HG03175 (cell line): ENCODE results near the gene MLC1.

ENCODE experiments used
- ATAC-seq: cut with Tn5 transposase; IDR thresholded peaks from one replicate; pipeline ENCODE4 v1.9.1; 2021; ENCODE audit warnings: mild to moderate bottlenecking, moderate library complexity; ENCODE audit not compliant: unreplicated experiment

Gene MLC1

GRCh38 chr22:50078246-50078645, 7.0 kb downstream of the MLC1 start:
- no peak for ATAC-seq

DNA sequence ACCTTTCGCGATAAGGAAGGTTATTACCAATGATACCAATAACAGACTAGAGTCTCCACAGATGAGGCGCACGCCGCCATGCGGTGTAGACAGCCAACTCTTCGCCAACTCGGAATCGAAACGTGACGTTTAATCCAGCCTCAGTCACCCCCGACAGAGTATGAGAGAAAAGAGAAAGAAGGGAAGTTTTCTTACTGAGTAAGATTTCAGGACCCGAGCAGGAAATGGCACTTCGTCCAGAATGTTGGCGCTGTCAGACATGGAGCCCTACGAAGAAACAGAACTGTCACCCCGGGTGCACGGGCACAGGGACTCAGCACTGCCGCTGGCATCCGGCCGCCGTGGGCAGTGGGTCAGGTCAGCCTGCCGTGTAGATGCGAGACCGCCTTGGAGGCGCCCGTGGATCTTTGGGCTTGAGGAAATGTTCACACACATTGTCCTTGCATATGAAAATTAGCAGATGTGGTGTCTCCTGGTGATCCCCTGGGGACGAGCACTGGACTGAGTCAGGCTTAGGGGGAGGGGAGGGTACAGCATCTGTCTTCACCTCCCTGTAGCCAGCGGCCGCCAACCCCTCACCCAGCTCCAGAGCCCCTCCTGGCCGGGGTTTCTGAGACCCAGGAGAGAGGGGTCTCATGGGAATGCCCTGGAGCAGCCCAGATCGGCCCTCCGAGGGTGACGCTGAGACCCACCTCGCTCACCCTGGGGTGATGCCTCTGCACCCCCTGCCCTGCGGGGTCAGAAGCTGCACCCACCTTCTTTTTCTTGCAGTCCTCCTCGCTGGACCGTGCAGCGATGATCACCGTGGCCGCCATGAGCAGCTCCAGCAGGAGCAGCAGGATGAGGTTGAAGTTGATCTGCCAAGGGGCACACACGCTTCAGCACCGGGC, 8.3 kb downstream of the MLC1 start:
- no peak for ATAC-seq

DNA sequence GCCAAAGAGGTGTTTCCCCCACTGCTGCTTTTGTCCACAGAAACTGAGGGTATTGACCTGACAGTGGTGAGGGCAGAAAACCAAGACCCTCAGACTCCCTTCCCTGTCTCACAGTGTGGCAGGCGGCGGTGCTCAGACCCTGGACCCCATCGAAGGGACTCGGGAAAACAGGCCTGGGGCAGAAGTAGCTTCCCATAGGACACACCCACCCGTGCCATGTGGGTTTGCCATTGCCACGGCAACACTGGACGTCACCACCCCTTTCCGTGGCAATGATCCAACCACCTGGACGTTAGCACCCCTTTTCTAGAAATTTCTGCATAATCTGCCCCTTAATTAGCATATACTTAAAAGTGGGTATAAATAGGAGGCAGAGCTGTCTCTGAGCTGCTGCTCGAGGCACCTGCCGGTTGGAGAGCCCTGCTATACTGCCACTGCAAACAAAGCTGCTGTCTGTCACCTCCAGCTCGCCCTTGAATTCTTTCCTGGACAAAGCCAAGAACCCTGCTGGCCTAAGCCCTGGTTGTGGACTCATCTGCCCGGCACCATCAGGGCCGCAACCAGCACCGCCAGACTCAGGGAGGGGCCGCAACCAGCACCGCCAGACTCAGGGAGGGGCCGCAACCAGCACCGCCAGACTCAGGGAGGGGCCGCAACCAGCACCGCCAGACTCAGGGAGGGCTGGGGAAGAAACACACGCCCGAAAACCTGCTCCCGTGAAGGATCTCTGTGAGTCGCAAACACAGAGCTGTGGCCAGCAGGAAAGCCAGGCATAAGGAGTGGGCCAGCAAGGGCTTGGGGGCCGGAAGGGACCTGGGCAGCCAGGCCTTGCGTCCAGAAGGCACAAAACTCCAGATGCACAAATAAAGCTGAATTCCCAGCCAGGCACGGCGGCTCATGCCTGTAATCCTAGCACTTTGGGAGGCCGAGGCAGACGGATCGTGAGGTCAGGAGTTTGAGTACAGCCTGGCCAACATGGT, 10.4 kb downstream of the MLC1 start:
- no peak for ATAC-seq

DNA sequence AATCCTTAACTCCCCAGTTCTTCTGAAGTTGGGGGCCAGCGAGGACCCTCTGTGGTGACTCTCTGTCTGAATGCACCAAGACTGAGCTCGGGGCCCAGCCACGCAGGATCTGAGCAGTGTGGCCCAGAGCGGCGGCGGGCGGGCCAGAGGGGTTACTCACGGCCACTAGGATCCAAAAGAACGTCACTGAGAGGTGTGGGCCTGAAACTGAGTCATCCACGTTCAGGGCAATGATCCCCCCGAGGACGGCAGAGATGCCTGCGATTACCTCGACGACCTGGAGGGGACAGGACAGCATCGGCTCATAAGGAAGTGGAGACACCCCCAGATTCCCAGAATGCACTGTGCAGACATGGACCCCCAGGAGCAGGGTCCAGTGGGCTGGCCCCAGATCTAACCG, 11.2 kb downstream of the MLC1 start:
- no peak for ATAC-seq

GRCh38 chr22:50072714-50073538, 12.3 kb downstream of the MLC1 start:
- ATAC-seq: no peak

DNA sequence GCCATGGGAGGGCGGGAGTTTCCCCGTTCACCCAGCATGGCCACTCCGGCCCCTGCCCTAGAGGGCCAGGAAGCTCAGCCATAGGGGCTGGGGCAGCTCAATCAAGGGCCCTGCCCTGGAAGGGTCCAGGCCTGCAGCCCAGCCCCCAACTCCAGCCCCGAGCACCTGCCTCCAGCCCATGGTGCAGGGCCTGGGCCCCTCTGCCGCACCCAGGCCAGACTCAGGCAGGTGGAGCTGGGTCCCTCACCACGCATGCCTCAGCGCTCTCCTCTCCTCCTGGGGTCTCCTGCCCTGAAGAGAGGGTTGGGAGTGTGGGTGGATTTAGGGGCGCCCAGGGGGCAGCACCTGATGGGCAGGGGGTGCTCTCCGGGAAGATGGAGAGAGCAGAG, 13.1 kb downstream of the MLC1 start:
- no peak for ATAC-seq

DNA sequence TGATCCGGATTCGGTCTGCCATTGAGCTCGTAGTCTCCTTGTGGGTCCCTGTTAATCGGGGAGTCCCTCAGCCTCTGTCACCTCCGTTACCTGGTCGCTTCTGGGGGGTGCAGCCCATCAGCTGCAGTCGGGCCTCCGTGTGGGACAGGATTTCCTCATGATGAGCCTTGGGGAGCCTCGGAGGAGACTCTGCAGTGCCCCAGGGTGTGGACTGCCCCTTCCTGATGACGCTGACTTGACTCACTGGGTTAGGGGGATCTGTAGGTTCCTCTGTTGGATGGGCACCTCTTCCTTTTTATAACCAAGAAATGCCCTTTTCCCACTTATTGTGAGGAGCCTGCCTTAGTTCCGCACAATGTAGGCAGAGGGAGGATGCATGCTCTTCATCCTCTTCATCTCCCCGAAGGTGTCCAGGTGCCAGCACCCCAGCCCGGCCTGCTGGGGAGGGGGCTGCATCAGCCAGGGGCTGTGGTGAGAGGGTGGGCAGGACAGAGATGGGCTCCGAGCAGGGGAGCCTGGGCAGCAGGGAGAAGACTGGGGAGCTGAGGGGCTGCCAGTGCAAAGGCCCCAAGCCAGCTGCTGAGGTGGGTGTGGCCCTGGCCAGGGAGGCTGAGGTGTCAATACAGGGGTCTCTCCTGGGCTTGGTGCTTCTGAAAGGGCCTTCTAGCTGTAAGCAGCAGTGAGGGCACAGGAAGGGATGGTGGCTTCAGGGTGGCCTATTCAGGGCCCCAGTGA, 13.6 kb downstream of the MLC1 start:
- ATAC-seq: no peak

- ATAC-seq: no peak
Measured at GRCh38 chr22:50070366-50070765, 14.9 kb downstream of the MLC1 start.

DNA sequence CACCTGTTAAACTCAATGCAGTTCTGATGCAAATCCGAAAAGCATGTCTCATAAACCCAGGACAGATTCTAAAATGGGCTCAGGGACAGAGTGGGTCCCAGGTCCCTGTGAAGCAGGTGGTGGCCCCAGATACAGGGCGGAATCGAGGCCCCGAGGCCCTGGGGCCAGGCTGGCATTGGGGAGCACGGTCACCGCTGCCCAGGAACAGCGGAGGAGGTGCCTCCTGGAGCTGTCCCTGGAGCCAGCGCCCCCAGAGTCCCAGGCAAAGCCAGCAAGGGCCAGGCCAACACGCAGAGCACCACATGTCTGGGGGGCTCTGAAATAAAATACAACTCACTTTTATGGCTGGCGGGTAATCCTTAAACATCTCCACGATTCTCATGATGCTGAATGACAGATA, 17.1 kb downstream of the MLC1 start:
- no peak for ATAC-seq

GRCh38 chr22:50067244-50067643, 18.0 kb downstream of the MLC1 start:
- no peak for ATAC-seq

GRCh38 chr22:50064453-50064852, 20.8 kb downstream of the MLC1 start:
- ATAC-seq: no peak

- no peak for ATAC-seq
Measured at GRCh38 chr22:50063589-50064393, 21.4 kb downstream of the MLC1 start.

- no peak for ATAC-seq
Measured at GRCh38 chr22:50062509-50063135, 22.6 kb downstream of the MLC1 start.

- ATAC-seq: no peak
Measured at GRCh38 chr22:50061824-50062355, 23.3 kb downstream of the MLC1 start.

- no peak for ATAC-seq
Measured at GRCh38 chr22:50061141-50061823, 23.9 kb downstream of the MLC1 start.

GRCh38 chr22:50060441-50061140, 24.6 kb downstream of the MLC1 start:
- no peak for ATAC-seq

- ATAC-seq: no peak
Measured at GRCh38 chr22:50059881-50060262, 25.4 kb downstream of the MLC1 start.
